Glomerular endothelial cell (primary cell): Measurements from ENCODE around the gene KAT8. TPM values are rescaled to one million over a fixed set of nuclear protein-coding genes. Genes with fewer than 3 reads are reported as not detected.
A peak's percentile ranks its signal among the peaks of the same experiment; 100 is the strongest.
"Not testable (repeated sequence)": the region's sequence is repeated elsewhere in the genome, so short reads cannot be mapped to it uniquely, and the experiment has no call there.

Experiments used
- DNase-seq: peaks from one replicate; pipeline ENCODE4 v3.0.0-alpha.2; 2011; ENCODE audit warnings: low read depth, low spot score; ENCODE audit errors: extremely low read depth
- total RNA-seq: library from RNA; depleted of rRNA; stranded (reverse); fragments of >200 nt; gene quantifications from 2 replicates; pipeline ENCODE4 v1.2.3, GENCODE V29; 2015

KAT8 gene
- total RNA-seq, 1 donor from 2014 or later, result 29.1 TPM

DNA sequence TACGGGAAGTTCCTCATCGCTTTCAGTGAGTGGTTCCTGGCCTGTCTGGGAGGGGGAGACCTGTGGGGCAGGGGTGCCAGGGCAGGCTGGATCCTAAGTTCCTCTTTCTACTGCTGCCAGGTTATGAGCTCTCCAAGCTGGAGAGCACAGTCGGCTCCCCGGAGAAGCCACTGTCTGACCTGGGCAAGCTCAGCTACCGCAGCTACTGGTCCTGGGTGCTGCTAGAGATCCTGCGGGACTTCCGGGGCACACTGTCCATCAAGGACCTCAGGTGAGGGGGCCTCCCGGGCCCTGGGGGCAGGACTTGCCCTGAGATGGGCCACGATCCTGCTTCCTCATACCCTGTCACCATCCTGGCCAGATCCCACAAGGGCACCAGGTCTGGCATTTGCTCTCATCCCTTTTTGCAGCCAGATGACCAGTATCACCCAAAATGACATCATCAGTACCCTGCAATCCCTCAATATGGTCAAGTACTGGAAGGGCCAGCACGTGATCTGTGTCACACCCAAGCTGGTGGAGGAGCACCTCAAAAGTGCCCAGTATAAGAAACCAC, 12.9 kb downstream of the KAT8 start:
- DNase-seq, result no peak

GRCh38 chr16:31130899-31131298, 13.4 kb downstream of the KAT8 start:
- DNase-seq, result no peak

- no peak for DNase-seq
These were observed 14.0 kb downstream of the KAT8 start for GRCh38 chr16:31131416-31131815.

GRCh38 chr16:31131841-31132271, 14.4 kb downstream of the KAT8 start:
- no peak for DNase-seq

DNA sequence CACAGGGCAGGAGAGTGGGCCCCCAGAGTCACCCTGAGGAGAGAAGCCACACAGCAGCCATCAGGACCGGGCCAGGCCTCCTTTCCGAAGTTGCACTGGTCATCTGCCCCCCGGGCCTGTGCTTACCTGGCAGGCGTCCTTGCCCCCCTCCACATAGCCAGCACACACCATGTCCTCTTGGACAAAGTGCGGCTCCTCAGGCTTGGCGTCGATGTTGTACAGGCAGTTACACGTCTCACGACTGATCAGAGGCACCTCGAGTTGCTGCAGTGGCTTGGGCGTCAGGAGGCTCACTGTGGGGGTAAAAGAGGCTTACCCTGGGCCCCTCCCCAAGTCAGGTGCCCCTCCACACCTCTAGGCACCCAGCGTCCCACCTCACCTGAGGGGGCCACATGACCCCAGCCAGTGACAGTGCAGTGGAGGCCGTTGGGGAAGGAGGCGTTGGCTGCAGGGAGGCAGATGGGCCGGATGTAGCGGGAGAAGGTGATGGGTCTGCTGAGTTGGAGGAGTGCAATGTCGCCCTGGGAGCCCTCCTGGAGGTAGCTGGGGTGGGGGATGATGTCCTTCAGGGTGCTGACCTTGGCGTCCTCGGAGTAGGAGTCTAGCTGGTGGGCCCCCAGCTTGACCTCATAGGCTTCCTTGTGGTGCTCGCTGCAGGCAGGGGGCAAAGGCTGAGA, 15.0 kb downstream of the KAT8 start:
- DNase-seq, result no peak

DNA sequence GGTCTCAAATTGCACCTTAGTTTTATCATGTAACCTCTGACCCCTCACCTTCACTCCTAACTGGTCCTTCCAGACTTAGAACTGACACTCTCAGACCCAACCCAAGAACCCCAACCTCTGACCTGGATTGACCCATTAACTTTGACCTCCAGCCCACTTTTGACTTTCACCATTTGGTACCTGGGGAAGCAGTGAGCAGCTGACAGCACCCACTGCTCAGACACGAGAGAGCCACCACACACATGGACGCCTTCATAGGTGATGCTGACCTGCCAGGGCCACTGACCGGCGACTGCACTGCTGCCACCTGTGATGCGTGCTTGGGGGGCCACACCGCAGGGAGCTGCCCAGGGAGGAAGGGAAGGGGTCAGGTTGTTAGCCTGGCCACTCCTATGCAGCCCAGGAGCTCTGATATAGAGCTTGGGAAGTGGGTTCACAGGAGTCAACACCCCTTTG, 15.6 kb downstream of the KAT8 start:
- DNase-seq, result no peak

DNA sequence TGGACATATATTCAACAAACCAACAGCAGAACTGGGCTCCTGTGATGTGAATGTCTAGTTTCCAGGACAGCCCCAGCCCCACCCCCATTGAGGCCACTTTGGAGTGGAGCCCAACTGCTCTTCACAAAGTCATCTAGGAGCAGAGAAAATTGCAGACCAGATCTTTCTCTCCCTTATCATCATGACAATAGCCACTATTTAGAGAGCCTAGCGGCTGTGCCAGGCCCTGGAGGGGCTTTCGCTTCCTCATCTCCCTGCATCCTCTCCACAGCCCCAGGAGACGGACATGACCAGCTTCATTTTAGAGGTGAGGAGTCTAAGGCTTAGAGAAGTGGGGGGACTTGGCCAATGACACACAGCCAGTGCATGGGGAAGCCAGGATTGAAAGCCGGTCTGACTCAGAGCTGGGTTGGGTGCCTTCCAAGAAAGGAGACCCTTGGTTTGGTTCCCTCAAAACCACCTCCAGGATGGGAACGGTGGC, 16.7 kb downstream of the KAT8 start:
- no peak for DNase-seq

- DNase-seq, result no peak
These were observed 17.4 kb downstream of the KAT8 start for GRCh38 chr16:31134625-31135534.

DNA sequence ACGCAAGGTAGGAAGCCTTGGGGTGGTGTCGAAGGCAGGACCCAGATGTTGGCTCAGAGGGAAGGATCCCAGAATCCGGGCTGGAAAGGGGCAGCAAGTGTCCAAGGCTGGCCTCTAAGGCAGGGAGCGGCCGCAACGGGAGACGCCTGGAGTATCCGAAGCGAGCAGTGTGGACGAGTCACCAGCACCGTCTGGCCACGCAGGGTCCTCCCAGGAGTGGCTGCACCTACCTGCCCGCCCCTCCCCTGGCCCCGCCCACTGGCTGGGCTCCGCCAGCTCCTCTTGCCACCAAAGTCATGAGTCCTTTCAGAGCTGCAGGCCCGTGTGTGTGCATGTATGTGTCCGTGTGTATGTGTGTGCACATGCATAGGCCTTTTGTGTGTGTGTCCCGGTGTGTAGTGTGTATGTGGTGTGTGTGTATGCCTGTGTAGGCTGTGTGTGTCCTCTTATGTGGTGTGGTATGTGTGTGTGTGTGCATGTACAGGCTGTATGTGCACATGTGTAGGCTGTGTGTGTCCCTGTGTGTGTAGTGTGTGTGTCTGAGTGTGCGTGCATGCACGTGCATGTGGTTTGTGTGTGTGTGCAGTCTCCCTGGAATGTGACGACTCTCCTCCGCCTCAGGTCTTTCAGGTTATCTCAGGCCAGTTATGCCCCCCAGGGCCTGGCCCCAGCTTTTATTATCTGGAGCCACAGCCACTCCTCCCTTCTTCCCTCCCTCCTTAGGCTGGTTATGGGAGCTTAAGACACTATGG, 18.2 kb downstream of the KAT8 start, which contains the start of gene PRSS8:
PRSS8 (minus strand) TSS at position 193 of the 752 bp plus-strand sequence. CDS start 229 bp downstream, outside the sequence.
- no peak for DNase-seq

GRCh38 chr16:31136287-31136662, 18.8 kb downstream of the KAT8 start:
- no peak for DNase-seq

DNA sequence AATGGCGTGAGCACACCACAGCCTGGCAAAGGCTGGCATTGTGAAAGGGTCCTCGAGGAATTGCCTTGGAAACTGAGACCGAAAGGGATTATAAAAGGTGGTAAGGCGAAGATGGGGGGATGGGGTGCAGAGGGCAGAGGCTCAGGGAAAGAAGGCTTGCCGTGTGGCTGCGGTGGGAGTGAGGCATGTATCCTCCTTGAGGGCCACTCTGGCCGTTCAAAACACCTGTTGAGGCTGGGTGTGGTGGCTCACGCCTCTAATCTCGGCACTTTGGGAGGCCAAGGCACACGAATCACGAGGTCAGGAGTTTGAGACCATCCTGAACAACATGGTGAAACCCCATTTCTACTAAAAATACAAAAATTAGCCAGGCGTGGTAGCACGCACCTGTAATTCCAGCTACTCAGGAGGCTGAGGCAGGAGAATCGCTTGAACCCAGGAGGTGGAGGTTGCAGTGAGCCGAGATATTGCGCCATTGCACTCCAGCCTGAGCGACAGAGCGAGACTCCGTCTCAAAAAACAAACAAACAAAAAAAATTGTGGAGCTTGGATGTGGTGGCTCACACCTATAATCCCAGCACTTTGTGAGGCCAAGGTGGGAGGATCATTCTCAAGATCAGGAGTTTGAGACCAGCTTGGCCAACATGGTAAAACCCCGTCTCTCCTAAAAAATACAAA, 19.5 kb downstream of the KAT8 start:
- not testable (repeated sequence) for DNase-seq

- peak; percentile 12 for DNase-seq
These were observed 21.4 kb downstream of the KAT8 start for GRCh38 chr16:31138621-31139578.

GRCh38 chr16:31141071-31141469, 23.6 kb downstream of the KAT8 start:
- DNase-seq, result not testable (repeated sequence)

DNA sequence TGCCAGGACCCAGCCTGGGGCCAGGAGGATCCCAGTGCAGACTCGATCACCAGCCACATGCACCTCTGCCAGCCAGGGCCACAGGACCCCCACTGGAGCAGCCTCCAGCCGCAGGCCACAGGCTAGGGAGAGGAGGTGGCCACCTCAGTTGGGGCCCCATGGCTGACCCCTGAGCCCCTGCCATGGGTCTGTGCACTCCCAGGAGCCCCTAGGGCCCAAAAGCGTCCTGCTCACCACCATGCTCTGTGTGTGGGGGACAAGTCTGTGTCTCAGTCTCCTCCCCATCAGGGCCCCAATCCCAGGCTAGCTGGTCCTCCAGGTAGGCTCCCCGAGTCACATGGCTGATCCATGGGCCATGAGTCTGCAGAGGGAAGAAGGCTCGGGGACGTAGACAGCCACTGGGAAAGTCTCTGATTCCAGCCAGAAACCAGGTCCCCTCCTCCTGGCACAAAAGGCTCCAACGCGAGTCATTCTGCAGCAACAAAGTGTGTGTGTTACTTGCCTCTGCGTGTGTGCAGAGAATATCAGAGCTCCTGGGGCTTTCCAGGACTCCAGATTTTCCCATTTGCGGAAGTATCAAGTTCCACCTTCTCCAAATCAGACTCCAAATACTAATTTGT, 24.1 kb downstream of the KAT8 start:
- peak; percentile 10 for DNase-seq

DNA sequence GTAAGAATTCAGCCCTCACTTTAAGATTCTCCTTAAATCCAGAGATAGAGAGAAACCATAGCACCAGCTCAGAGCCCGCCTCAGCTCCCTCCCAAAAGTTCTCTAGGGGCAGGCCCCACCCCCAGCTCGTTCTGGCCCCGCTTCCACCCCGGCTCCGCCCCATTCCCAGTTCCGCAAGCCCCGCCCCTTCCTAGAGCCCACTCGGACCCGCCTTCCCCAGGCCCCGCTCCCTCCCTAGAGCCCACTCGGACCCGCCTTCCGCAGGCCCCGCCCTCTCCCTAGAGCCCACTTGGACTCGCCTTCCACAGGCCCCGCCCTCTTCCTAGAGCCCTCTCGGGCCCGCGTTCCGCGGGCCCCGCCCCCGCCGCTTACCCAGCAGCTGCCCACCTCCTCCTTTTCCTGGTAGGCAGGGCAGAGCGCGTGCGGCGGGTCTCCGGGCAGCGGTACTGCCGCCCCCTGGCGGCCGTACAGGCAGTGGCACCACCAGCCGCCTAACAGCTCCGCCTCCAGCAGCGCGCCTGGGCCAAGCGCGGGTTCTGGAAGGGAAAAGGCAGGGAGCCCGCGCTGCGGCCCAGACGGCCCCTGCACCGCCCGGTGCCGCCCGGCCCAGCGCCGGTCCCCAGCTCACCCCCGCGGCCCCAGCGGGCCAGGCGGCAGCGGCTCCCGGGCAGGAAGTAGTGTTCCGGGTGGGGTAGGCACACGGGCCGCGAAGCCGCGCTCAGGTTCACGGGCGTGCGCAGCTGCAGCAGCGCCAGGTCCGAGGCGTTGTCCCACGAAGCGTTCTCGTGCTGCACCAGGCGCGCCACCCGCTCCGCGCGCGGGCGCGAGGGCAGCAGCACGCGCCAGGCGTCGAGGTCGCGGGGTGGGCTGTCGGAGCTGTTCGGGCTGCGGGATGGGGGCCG, 24.9 kb downstream of the KAT8 start:
- peak; percentile 78 for DNase-seq

DNA sequence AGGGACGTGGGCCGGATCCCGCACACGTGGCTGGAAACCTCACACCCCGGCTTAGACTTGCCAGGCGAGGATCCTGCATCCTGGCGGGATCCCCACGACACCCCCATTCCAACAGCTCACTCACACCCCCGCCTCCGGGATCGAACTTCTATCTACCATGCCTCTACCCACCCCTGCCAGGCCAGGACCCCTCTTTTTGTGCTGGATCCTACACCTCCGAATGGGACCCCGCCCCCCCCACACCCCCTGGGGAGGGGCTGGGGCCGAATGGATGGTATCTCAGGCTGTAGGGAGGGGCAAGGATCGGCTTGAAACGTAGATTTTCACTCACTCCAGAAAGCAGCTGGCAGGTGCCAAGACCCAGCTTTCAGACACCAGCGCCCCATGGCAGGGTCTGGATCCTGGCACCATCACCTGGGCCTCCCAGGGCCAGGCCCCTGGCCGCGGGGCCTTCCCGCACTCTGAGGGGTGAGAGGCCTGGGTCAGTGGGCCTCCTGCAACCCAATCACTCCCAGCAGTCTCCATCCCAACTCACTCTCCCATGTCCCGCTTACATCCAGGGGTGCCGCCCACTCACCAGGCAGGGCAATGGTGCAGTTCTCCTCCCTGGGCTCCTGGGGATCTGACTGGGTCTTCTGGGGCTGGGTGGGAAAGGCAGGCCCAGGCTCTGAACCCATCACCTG, 25.7 kb downstream of the KAT8 start:
- DNase-seq, result no peak

- no peak for DNase-seq
These were observed 26.3 kb downstream of the KAT8 start for GRCh38 chr16:31143694-31144148.
